ENCODE data around the gene KIAA0753.

DNA sequence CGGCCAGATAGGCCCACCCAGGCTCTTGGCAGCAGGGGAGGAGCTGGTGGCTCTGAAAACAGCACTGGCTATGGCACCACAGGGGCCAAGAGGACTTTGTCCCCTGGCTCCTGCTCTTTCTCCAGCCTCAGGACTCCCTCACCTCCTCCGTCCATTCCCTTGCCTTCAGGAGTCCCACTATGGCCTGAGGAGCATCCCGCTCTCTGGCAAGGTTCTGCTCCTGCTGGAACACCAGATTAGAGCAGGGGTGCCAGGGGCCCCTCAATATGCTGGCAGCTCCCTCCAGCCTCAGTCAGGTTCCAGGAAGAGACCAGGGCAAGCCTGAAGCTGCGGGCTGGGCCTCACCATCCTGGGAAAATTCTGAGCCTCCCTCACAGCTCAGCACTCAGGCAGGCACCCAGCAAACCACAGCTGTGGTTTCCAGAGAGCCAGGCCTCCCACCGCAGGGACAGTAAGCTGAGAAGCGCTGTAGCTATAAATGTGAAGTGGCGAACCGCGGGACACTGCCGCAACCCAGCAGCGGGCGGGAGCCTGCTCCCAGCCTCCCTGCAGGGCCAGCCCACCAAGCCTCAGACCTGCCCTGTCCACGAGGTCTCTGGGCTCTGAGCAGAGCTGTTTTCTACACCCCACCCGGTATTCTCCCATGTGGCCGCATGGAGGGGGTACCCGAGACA lies 36.8 kb upstream of the KIAA0753 start:
- TF ChIP-seq, protein P1, sequence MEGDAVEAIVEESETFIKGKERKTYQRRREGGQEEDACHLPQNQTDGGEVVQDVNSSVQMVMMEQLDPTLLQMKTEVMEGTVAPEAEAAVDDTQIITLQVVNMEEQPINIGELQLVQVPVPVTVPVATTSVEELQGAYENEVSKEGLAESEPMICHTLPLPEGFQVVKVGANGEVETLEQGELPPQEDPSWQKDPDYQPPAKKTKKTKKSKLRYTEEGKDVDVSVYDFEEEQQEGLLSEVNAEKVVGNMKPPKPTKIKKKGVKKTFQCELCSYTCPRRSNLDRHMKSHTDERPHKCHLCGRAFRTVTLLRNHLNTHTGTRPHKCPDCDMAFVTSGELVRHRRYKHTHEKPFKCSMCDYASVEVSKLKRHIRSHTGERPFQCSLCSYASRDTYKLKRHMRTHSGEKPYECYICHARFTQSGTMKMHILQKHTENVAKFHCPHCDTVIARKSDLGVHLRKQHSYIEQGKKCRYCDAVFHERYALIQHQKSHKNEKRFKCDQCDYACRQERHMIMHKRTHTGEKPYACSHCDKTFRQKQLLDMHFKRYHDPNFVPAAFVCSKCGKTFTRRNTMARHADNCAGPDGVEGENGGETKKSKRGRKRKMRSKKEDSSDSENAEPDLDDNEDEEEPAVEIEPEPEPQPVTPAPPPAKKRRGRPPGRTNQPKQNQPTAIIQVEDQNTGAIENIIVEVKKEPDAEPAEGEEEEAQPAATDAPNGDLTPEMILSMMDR (IDR thresholded peaks at IDR 0.05 in 4 of 5, conservative IDR thresholded peaks at IDR 0.05 in 1 of 5), result no peak
- no peak for TF ChIP-seq POLR2A (IDR thresholded peaks at IDR 0.05)
